GM12891 (cell line): ENCODE measurements around the gene PSME3IP1.

Experiments
- DNase-seq: peaks from one replicate; pipeline ENCODE4 v3.0.0; 2011; ENCODE audit warnings: low spot score; ENCODE audit not compliant: insufficient read length
- FAIRE-seq: peaks from 2 replicates; lab custom pipeline; 2011; peaks lifted over from hg19 to GRCh38; lab: Jason Lieb, UNC
- PAX5 ChIP-seq: IDR thresholded peaks from 2 replicates; pipeline ENCODE4 v1.6.1; 2011; ENCODE audit warnings: low read length, moderate library complexity, mild to moderate bottlenecking; ENCODE audit not compliant: insufficient read depth, severe bottlenecking
- POLR2A ChIP-seq: IDR thresholded peaks from 2 replicates; pipeline ENCODE4 v1.6.1; 2011; ENCODE audit warnings: low read depth, low read length, control low read depth
- POLR2AphosphoS5 ChIP-seq: IDR thresholded peaks from 2 replicates; pipeline ENCODE4 v1.6.1; 2011; ENCODE audit warnings: low read depth, low read length, control low read depth
- POU2F2 ChIP-seq: IDR thresholded peaks from 2 replicates; pipeline ENCODE4 v1.6.1; 2011; ENCODE audit warnings: low read depth, mild to moderate bottlenecking, control low read depth, low read length, moderate library complexity
- SPI1 ChIP-seq: IDR thresholded peaks from 2 replicates; pipeline ENCODE4 v1.6.1; 2011; ENCODE audit warnings: low read depth, low read length, control low read depth
- TAF1 ChIP-seq: IDR thresholded peaks from 2 replicates; pipeline ENCODE4 v1.6.1; 2011; ENCODE audit warnings: low read depth, low read length, control low read depth

PSME3IP1 gene

GRCh38 chr16:57105184-57105583 lies 80.7 kb downstream of the PSME3IP1 start:
- TF ChIP-seq POU2F2 (no peak), POLR2AphosphoS5 (no peak), POLR2A (no peak), TAF1 (no peak), SPI1 (no peak), PAX5 (no peak)
- FAIRE-seq: no peak
- no peak for DNase-seq

- no peak for FAIRE-seq
- TF ChIP-seq PAX5 (no peak), SPI1 (no peak), TAF1 (no peak), POLR2AphosphoS5 (no peak), POLR2A (no peak), POU2F2 (no peak)
- DNase-seq: no peak
Observed at GRCh38 chr16:57104706-57105105, 81.1 kb downstream of the PSME3IP1 start.

- no peak for TF ChIP-seq TAF1
- no peak for TF ChIP-seq SPI1
- no peak for TF ChIP-seq POLR2A
- no peak for TF ChIP-seq POU2F2
- no peak for TF ChIP-seq POLR2AphosphoS5
- no peak for TF ChIP-seq PAX5
- FAIRE-seq (no peak), DNase-seq (no peak)
Observed at GRCh38 chr16:57102888-57103851, 82.7 kb downstream of the PSME3IP1 start.
